Subcutaneous adipose tissue (tissue), 4 donors: Measurements from ENCODE around the gene AGBL1. TPM values are rescaled to one million over a fixed set of nuclear protein-coding genes. Genes with fewer than 3 reads are reported as not detected.

Source experiments
- total RNA-seq, 4 donors: library from RNA; depleted of rRNA; stranded (reverse); fragments of >200 nt; gene quantifications; one replicate each; pipeline ENCODE4 v1.1.0, GENCODE V29; 2016
- TF ChIP-seq, protein P1 (sequence below): fragments of 450-650 bp; IDR thresholded peaks from one replicate; pipeline ENCODE4 v1.5.1; 2016; ENCODE audit warnings: low read depth, mild to moderate bottlenecking, control low read depth, antibody characterized with exemption, moderate library complexity

The AGBL1 gene
- total RNA-seq, 4 donors from 2014 or later = not detected

DNA sequence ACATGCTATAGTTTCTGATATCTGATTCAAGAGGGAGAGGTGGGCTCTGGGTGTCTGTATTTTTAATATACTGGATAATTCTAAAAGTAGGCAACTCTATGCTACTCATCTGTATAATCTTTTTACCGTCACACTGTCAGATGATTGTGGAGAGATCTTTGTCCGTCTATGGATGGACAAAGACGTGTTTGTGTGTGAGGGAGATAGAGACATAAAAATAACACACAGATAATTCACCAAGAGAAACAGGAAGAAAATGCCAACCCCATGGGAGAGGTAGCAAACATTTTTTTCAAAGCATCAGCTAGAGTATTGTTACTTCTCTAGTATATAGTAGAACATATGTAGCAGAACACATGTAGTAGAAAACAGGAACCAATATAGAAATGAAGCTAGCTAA is 346.1 kb downstream of the AGBL1 start:
- TF ChIP-seq, protein P1, sequence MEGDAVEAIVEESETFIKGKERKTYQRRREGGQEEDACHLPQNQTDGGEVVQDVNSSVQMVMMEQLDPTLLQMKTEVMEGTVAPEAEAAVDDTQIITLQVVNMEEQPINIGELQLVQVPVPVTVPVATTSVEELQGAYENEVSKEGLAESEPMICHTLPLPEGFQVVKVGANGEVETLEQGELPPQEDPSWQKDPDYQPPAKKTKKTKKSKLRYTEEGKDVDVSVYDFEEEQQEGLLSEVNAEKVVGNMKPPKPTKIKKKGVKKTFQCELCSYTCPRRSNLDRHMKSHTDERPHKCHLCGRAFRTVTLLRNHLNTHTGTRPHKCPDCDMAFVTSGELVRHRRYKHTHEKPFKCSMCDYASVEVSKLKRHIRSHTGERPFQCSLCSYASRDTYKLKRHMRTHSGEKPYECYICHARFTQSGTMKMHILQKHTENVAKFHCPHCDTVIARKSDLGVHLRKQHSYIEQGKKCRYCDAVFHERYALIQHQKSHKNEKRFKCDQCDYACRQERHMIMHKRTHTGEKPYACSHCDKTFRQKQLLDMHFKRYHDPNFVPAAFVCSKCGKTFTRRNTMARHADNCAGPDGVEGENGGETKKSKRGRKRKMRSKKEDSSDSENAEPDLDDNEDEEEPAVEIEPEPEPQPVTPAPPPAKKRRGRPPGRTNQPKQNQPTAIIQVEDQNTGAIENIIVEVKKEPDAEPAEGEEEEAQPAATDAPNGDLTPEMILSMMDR = no peak

- TF ChIP-seq, protein P1 = no peak
These were observed 353.2 kb downstream of the AGBL1 start for GRCh38 chr15:86432861-86433260.

DNA sequence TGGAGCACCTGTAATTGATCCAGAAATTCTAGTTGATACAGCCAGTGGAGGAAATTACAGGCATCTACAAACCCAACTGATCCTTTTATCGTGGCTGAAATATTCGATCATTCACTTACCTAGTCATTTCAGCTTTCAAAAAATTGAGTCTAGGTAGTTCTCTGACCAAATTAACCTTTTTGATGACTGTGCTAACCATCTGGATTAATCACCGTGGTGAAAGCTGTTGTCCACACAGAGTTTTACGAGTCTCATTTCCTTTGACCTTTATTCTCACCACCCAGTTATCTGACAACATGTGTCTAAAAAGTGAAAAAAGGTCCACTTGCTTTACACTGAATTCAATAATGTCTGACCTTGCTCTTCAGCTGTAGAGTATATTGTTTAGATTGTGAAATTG is 354.3 kb downstream of the AGBL1 start:
- TF ChIP-seq, protein P1 = no peak

DNA sequence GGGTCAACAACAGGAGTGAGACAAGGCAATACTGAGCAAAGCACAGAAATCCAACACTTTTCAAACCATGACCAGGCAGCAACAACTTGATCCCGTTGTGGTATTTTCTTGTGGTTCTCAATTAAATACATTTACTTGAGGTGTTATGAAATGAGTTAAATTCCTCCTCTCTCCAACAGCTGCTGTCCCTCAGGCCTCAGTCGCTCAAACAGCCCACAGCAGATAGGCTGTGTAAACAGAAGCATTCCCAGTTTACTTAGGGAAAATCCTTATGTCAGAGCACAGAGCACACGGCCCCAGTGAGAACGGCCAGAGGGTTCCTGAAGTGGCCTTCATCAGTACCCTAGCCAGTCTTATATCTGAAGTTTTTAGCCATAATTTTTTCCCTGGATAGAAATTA is 359.9 kb downstream of the AGBL1 start:
- TF ChIP-seq, protein P1 = no peak

DNA sequence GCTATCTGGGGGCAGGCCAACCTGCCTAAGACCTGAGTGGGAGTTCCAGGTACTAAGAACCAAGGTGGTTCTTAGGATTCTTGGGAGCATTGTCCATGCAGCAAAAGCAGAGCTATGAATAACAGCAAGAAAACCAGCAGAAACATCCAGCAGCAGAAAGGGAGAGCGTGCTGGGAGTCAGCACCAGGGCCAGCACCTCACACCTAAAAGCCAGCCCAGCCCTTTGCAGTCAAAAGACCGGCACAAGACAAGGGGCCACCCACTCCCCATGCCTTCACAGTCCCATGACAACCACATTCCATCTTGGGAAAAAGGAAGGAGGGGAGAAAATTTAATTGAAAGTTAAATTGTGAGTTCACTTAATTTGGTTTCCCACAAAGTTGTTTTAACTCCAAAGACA is 364.9 kb downstream of the AGBL1 start:
- TF ChIP-seq, protein P1 = no peak

DNA sequence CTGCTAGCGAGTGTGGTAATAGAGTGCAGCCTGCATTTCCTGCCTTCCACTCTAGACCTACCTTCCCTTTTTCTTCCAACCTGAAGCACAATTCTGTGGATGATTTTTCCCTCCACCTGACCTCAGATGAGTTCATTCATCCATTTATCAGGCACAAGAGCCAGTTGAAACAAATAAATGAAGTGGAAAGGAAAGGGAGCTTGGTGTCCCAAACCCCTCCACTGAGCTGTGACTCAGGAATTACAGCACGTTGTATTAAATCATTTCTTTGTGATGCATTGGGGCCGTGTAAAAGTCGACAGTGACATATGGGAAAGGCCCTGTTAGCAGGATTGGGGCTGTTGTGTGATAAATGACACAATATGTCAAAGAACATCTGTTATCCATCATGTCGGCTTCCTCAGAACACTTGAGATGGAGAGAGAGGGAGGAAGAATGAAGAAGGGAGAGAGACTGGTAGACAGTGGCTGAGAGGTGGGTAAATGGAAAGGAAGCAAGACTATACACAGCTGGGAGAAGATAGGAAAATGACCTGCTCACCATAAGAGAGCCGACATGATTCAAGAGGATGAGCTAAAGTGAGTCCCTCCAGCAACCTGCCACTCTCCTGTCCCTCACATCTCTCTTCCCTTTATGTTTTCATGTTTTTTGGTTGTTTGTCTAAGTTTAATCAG is 366.0 kb downstream of the AGBL1 start:
- TF ChIP-seq, protein P1 = no peak

DNA sequence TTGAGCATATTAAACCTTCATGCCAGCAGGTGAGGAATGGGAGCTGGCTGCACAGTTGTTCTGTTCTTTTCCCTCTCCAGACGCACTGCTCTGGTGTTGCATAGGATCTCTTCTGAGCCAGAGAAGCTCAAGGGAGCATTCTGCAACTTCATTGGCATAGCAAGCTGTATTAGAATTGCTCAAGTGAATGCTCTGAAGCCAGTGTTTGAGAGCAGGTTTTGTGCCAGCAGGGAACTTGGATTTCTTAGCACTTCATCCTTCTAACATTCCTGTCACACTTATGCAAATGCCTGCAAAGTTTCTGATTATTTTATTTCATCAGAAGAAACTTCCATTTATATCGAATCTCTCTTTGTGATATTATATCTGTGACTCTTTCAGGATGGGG is 366.6 kb downstream of the AGBL1 start:
- TF ChIP-seq, protein P1 = no peak
